Stimulated activated CD8-positive, alpha-beta memory T cell treated with anti-CD3 and anti-CD28 coated beads, Interleukin-4, amount 100 ng/mL, for 1 hour (primary cell): Measurements from ENCODE around the gene SRM.
"Not testable (repeated sequence)": the region's sequence is repeated elsewhere in the genome, so short reads cannot be mapped to it uniquely, and the experiment has no call there.

ENCODE experiments used
- DNase-seq, 2 donors: peaks; one replicate each; pipeline ENCODE4 v3.0.0-alpha.2; 2020; ENCODE audit warnings: low read depth in 2 of 2, low spot score in 1 of 2

Gene SRM

GRCh38 chr1:11059968-11060830 lies at the start of gene SRM:
Gene SRM, minus strand, starts transcription at chr1:11060018. Its CDS starts 75 bp downstream, at chr1:11059943.
- DNase-seq = peak; percentile 77 to 78

- DNase-seq = no peak
Observed at GRCh38 chr1:11109047-11109760, 49.4 kb upstream of the SRM start.

- DNase-seq = no peak
Observed at GRCh38 chr1:11107599-11107998, 47.8 kb upstream of the SRM start.

GRCh38 chr1:11105586-11105985 lies 45.8 kb upstream of the SRM start:
- DNase-seq = no peak

- DNase-seq = no peak
Observed at GRCh38 chr1:11101347-11101746, 41.5 kb upstream of the SRM start.

- not testable (repeated sequence) for DNase-seq
Observed at GRCh38 chr1:11100806-11101205, 41.0 kb upstream of the SRM start.

- no peak for DNase-seq
Observed at GRCh38 chr1:11100149-11100493, 40.3 kb upstream of the SRM start.

GRCh38 chr1:11099310-11100148 lies 39.7 kb upstream of the SRM start, which contains the start of gene EXOSC10:
Gene EXOSC10, minus strand, starts transcription at chr1:11099869. Its CDS starts 38 bp downstream, at chr1:11099831.
- DNase-seq = peak; percentile 90 to 93

- no peak for DNase-seq
Observed at GRCh38 chr1:11098931-11099309, 39.1 kb upstream of the SRM start.

GRCh38 chr1:11083784-11084183 lies 24.0 kb upstream of the SRM start:
- DNase-seq = not testable (repeated sequence)

GRCh38 chr1:11080931-11081330 lies 21.1 kb upstream of the SRM start:
- DNase-seq = no peak

- DNase-seq = no peak
Observed at GRCh38 chr1:11078631-11079030, 18.8 kb upstream of the SRM start.

GRCh38 chr1:11073398-11073797 lies 13.6 kb upstream of the SRM start:
- not testable (repeated sequence) for DNase-seq

- DNase-seq = no peak
Observed at GRCh38 chr1:11072216-11072917, 12.5 kb upstream of the SRM start.

GRCh38 chr1:11071463-11072215 lies 11.8 kb upstream of the SRM start:
- no peak for DNase-seq

GRCh38 chr1:11070876-11071275 lies 11.1 kb upstream of the SRM start:
- DNase-seq = no peak

- DNase-seq = no peak
Observed at GRCh38 chr1:11068600-11069473, 9.0 kb upstream of the SRM start.

- DNase-seq = no peak
Observed at GRCh38 chr1:11067716-11068599, 8.1 kb upstream of the SRM start.
